ENCODE measurements around the gene GPX4.

The GPX4 gene

GRCh38 chr19:1102407-1103131 lies 1.2 kb upstream of the GPX4 start:
- no peak for DNase-seq (ENCODE audit: low spot score)

GRCh38 chr19:1103132-1103707 lies 574 bp upstream of the GPX4 start:
- DNase-seq (ENCODE audit: low spot score) = no peak

GRCh38 chr19:1104311-1105007 lies 665 bp downstream of the GPX4 start:
- peak; percentile 59 for DNase-seq (ENCODE audit: low spot score)

- no peak for DNase-seq (ENCODE audit: low spot score)
These were observed 1.4 kb downstream of the GPX4 start for GRCh38 chr19:1105008-1105872.

GRCh38 chr19:1105873-1106840 lies 2.4 kb downstream of the GPX4 start:
- no peak for DNase-seq (ENCODE audit: low spot score)

- no peak for DNase-seq (ENCODE audit: low spot score)
These were observed 3.3 kb downstream of the GPX4 start for GRCh38 chr19:1106841-1107660.

GRCh38 chr19:1107661-1108261 lies 4.0 kb downstream of the GPX4 start:
- no peak for DNase-seq (ENCODE audit: low spot score)

GRCh38 chr19:1108291-1109031 lies 4.7 kb downstream of the GPX4 start:
- DNase-seq (ENCODE audit: low spot score) = no peak

GRCh38 chr19:1109032-1109551 lies 5.3 kb downstream of the GPX4 start:
- DNase-seq (ENCODE audit: low spot score) = no peak

GRCh38 chr19:1109697-1110671 lies 6.2 kb downstream of the GPX4 start:
- DNase-seq (ENCODE audit: low spot score) = no peak

GRCh38 chr19:1110809-1111640 lies 7.2 kb downstream of the GPX4 start:
- DNase-seq (ENCODE audit: low spot score) = no peak

- no peak for DNase-seq (ENCODE audit: low spot score)
These were observed 8.0 kb downstream of the GPX4 start for GRCh38 chr19:1111641-1112267.

GRCh38 chr19:1112268-1113029 lies 8.7 kb downstream of the GPX4 start:
- DNase-seq (ENCODE audit: low spot score) = no peak

GRCh38 chr19:1113030-1113985 lies 9.5 kb downstream of the GPX4 start:
- peak; percentile 82 for DNase-seq (ENCODE audit: low spot score)

Measured in CD4-positive, alpha-beta T cell treated with Interleukin-15 for 4 hours (primary cell).